B cell (primary cell): Measurements from ENCODE around the gene LIPE. TPM values are rescaled to one million over a fixed set of nuclear protein-coding genes. Genes with fewer than 3 reads are reported as not detected.
A peak's percentile ranks its signal among the peaks of the same experiment; 100 is the strongest.

ENCODE experiments used
- ATAC-seq: fragments of 200-7000 bp; cut with Tn5 transposase; one replicate; pipeline ENCODE4 v1.10.0; 2021; ENCODE audit warnings: low read depth, mild to moderate bottlenecking, moderate number of reproducible peaks, moderate library complexity
- CTCF ChIA-PET: fragments of 350-600 bp; sonication (Branson Sonifier 250); formaldehyde crosslinking; loops from one replicate; lab custom pipeline; 2021; ENCODE audit warnings: antibody characterized with exemption, inconsistent platforms; lab: Charles Lee
- POLR2A ChIA-PET: fragments of 350-600 bp; sonication (Branson Sonifier 250); formaldehyde crosslinking; loops from one replicate; lab custom pipeline; 2021; ENCODE audit warnings: antibody characterized with exemption; lab: Charles Lee
- DNase-seq: peaks from one replicate; pipeline ENCODE4 v3.0.0; 2013
- H2AFZ ChIP-seq: 2 replicates; pipeline ENCODE4 v1.6.1; 2012; ENCODE audit warnings: mild to moderate bottlenecking, low read depth, low read length; ENCODE audit not compliant: insufficient read depth, poor library complexity, severe bottlenecking
- H3K27ac ChIP-seq, 2 donors: 1 replicate in 1 of 2; 2 replicates in 1 of 2; pipeline ENCODE4 v1.5.1; 2012 to 2013; ENCODE audit warnings: low read length in 2 of 2, mild to moderate bottlenecking in 2 of 2, moderate library complexity in 1 of 2
- H3K27me3 ChIP-seq, 4 experiments: fragments of 200-600 bp in 1 of 4; sonication (generic) in 1 of 4; replicated peaks in 1 of 4; 1 replicate in 2 of 4; 2 replicates in 2 of 4; pipeline versions ENCODE4 v1.6.1 to v1.7.0; 2013 to 2016; ENCODE audit warnings: low read length in 3 of 4, mild to moderate bottlenecking in 2 of 4, mixed read lengths in 1 of 4, moderate library complexity in 1 of 4; ENCODE audit not compliant: insufficient read depth in 4 of 4, control insufficient read depth in 3 of 4; ENCODE audit errors: control extremely low read depth in 1 of 4
- H3K36me3 ChIP-seq, 2 experiments: replicated peaks in 1 of 2; 1 replicate in 1 of 2; 2 replicates in 1 of 2; pipeline versions ENCODE4 v1.6.1 to v1.7.1; 2013; ENCODE audit warnings: low read length in 1 of 2; ENCODE audit not compliant: insufficient read depth in 2 of 2, control insufficient read depth in 1 of 2; ENCODE audit errors: control extremely low read depth in 1 of 2, extremely low read depth in 1 of 2
- H3K4me1 ChIP-seq, 2 donors: fragments of 200-600 bp in 1 of 2; sonication (generic) in 1 of 2; 1 replicate in 1 of 2; 2 replicates in 1 of 2; pipeline versions ENCODE4 v1.5.1 to v1.6.1; 2013 to 2017; ENCODE audit warnings: low read length in 2 of 2; ENCODE audit not compliant: control insufficient read depth in 2 of 2, insufficient read depth in 2 of 2
- H3K4me2 ChIP-seq: replicated peaks from 2 replicates; pipeline ENCODE3; 2012; ENCODE audit warnings: mild to moderate bottlenecking, low read depth, low read length; ENCODE audit not compliant: poor library complexity, severe bottlenecking
- H3K4me3 ChIP-seq, 5 experiments: fragments of 200-600 bp in 1 of 5; sonication (generic) in 1 of 5; 1 replicate in 3 of 5; 2 replicates in 2 of 5; pipeline versions ENCODE4 v1.5.1 to v1.7.0; 2011 to 2016; ENCODE audit warnings: low read length in 4 of 5, mild to moderate bottlenecking in 4 of 5, low read depth in 2 of 5, control low read depth in 1 of 5, moderate library complexity in 1 of 5; ENCODE audit not compliant: insufficient read depth in 1 of 5; ENCODE audit errors: control extremely low read depth in 1 of 5, extremely low read depth in 1 of 5
- H3K79me2 ChIP-seq: fragments of 200-600 bp; sonication (generic); one replicate; pipeline ENCODE4 v1.6.0; 2016; ENCODE audit warnings: low read length; ENCODE audit not compliant: control insufficient read depth, insufficient read depth
- H3K9ac ChIP-seq: fragments of 200-600 bp; sonication (generic); 2 replicates; pipeline ENCODE4 v1.6.1; 2017; ENCODE audit warnings: mild to moderate bottlenecking, low read length, moderate library complexity
- H3K9me3 ChIP-seq, 3 donors: one replicate each; pipeline versions ENCODE4 v1.6.1 to v1.7.1; 2013; ENCODE audit warnings: low read length in 2 of 3; ENCODE audit not compliant: control insufficient read depth in 2 of 3, insufficient read depth in 1 of 3; ENCODE audit errors: control extremely low read depth in 1 of 3
- H4K20me1 ChIP-seq: 2 replicates; pipeline ENCODE4 v1.6.0; 2012; ENCODE audit warnings: mild to moderate bottlenecking, low read length; ENCODE audit not compliant: insufficient read depth, control insufficient read depth, poor library complexity, severe bottlenecking
- H3K27ac Mint-ChIP-seq: one replicate; pipeline ENCODE4 v1.8.0; 2021; ENCODE audit warnings: mixed read lengths
- H3K27me3 Mint-ChIP-seq: one replicate; pipeline ENCODE4 v1.8.0; 2021; ENCODE audit warnings: mixed read lengths
- H3K4me1 Mint-ChIP-seq: one replicate; pipeline ENCODE4 v1.8.0; 2021; ENCODE audit warnings: mixed read lengths
- H3K4me3 Mint-ChIP-seq: one replicate; pipeline ENCODE4 v1.8.0; 2021; ENCODE audit warnings: mixed read lengths
- H3K9me3 Mint-ChIP-seq: one replicate; pipeline ENCODE4 v1.8.0; 2022; ENCODE audit warnings: mixed read lengths; ENCODE audit not compliant: insufficient read depth
- CTCF ChIP-seq: fragments of 200-600 bp; IDR thresholded peaks from one replicate; pipeline ENCODE4 v1.8.0; 2022; ENCODE audit warnings: antibody characterized with exemption, mild to moderate bottlenecking
- EZH2 ChIP-seq: IDR thresholded peaks from 2 replicates; pipeline ENCODE4 v1.6.1; 2012; ENCODE audit warnings: borderline replicate concordance, low read depth, mild to moderate bottlenecking, moderate library complexity, low read length; ENCODE audit not compliant: insufficient read depth, poor library complexity, severe bottlenecking
- WGBS: methylation state at CpG from one replicate; pipeline ENCODE4 v1.1.5; 2013; ENCODE audit warnings: missing lambda C conversion rate; ENCODE audit not compliant: insufficient coverage; 5-methylcytosine and 5-hydroxymethylcytosine counted together
- intact Hi-C: fragments of 100-400 bp; cut with micrococcal nuclease; formaldehyde crosslinking; loops from one replicate; pipeline ENCODE4 v1.10.0; 2022
- polyA plus RNA-seq: library from polyadenylated mRNA; depleted of rRNA; stranded (reverse); fragments of >200 nt; gene quantifications from 2 replicates; pipeline ENCODE4 v1.2.3, GENCODE V29; 2012
- total RNA-seq, 2 donors: library from RNA; stranded (reverse); fragments of 120-200 nt in 1 of 2; gene quantifications; 1 replicate in 1 of 2; 2 replicates in 1 of 2; pipeline versions ENCODE4 v1.2.3 to v1.2.4, GENCODE V29; 2013 to 2022

Gene LIPE
- total and polyA plus RNA-seq, 2 donors (not counting 1 experiment from before 2014, with no cell fraction given), result 46.9 to 49.4 TPM

DNA sequence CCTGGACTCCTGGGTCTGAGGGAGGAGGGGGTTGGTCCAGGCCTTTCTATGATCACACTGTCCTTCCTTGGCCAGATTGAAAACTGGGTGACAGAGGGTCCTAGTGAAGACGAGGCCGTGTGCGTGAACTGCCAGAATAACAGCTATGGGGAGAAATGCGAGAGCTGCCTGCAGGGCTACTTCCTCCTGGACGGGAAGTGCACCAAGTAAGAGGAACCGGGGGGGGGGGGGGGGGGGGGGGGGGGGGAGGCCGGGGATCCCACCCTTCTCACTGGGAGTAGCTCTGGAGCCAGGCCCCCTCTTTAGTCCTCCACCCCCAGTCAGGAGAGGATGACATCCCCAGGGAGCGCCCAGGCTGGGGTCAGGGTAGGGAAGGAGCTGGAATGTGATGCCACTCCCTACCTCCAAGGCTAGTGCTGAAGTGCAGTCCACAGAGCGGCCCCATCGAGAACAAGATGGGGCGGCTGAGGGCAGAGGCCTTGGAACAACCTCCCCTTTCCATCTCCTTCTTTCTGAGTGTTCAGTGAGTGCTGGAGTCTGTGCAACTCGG is 56.5 kb downstream of the LIPE start:
- ATAC-seq (peak; percentile 10), DNase-seq (peak; percentile 48)
- ChIA-PET CTCF (interaction anchor here (1.7 kb wide), 1 partner anchor 40 kb away, joined by 4 read pairs; no protein-coding TSS in a partner anchor), POLR2A (interaction anchor here (0.7 kb wide), 1 partner anchor 53 kb away, joined by 3 read pairs; no protein-coding TSS in a partner anchor)
- H3K27me3 ChIP-seq, result no peaks in the 10 kb centered on the region
- Mint-ChIP-seq H3K9me3 (no peaks in the 10 kb centered on the region), H3K4me3 (no peak overlapping the region), H3K27ac (peak overlapping the region; percentile 59), H3K4me1 (peaks cover 33% of the 10 kb centered on the region), H3K27me3 (no peaks in the 10 kb centered on the region)
- H3K79me2 ChIP-seq, result peaks cover 13% of the 10 kb centered on the region
- H3K36me3 ChIP-seq, result peaks cover 0 to 2% of the 10 kb centered on the region in 2 experiments
- peak overlapping the region; percentile 29 for H3K9ac ChIP-seq
- no peak overlapping the region for H3K4me3 ChIP-seq
- no peaks in the 10 kb centered on the region for H3K9me3 ChIP-seq
- no peaks in the 10 kb centered on the region for H4K20me1 ChIP-seq
- WGBS, result 67% methylated on average over 3 of the region's 12 CpGs
- no peak overlapping the region for H3K27ac ChIP-seq
- intact Hi-C loops, result no loop called here
- TF ChIP-seq CTCF, result no peak
- TF ChIP-seq EZH2, result no peak
- H2AFZ ChIP-seq, result no peak overlapping the region
- peaks cover 24 to 37% of the 10 kb centered on the region in 2 donors for H3K4me1 ChIP-seq
- peak overlapping the region; percentile 47 for H3K4me2 ChIP-seq

DNA sequence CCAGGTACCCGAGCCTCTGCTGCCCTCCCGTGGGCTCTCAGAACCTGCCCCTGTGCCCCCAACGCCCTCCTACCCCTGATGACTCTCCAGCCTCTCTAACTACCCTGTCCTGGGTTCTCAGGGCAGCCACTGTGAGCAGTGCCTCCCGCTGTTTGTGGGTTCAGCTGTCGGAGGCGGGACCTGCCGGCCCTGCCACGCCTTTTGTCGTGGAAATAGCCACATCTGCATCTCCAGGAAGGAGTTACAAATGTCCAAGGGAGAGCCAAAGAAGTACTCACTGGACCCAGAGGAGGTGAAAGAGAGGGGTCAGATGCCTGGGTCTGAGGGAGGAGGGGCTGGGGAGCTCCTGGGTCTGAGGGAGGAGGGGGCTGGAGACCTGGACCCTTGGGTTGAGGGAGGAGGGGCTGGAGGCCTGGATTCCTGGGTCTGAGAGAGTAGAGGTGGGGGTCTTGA is 57.1 kb downstream of the LIPE start:
- Histone ChIP-seq H3K27me3 (no peaks in the 10 kb centered on the region), H2AFZ (no peak overlapping the region), H3K4me3 (no peak overlapping the region), H3K4me1 (peaks cover 29 to 43% of the 10 kb centered on the region in 2 donors), H4K20me1 (no peaks in the 10 kb centered on the region), H3K4me2 (peak overlapping the region; percentile 47), H3K36me3 (peaks cover 0 to under 1% of the 10 kb centered on the region in 2 experiments), H3K27ac (no peak overlapping the region), H3K79me2 (peaks cover 13% of the 10 kb centered on the region), H3K9ac (peak overlapping the region; percentile 29), H3K9me3 (no peaks in the 10 kb centered on the region)
- ATAC-seq (no peak), DNase-seq (no peak)
- no peaks in the 10 kb centered on the region for H3K9me3 Mint-ChIP-seq
- intact Hi-C loops, result no loop called here
- H3K27me3 Mint-ChIP-seq, result no peaks in the 10 kb centered on the region
- TF ChIP-seq CTCF (no peak), EZH2 (no peak)
- ChIA-PET POLR2A (interaction anchor here (0.7 kb wide), 1 partner anchor 53 kb away, joined by 3 read pairs; no protein-coding TSS in a partner anchor), CTCF (interaction anchor here (1.7 kb wide), 1 partner anchor 40 kb away, joined by 4 read pairs; no protein-coding TSS in a partner anchor)
- 87% methylated on average over 9 of the region's 9 CpGs for WGBS
- H3K27ac Mint-ChIP-seq, result peak overlapping the region; percentile 46
- no peak overlapping the region for H3K4me3 Mint-ChIP-seq
- peaks cover 36% of the 10 kb centered on the region for H3K4me1 Mint-ChIP-seq
